GM18502 (cell line): ENCODE results near the gene PTPRM.

ENCODE experiments used
- ATAC-seq: cut with Tn5 transposase; IDR thresholded peaks from one replicate; pipeline ENCODE4 v1.9.1; 2021; ENCODE audit warnings: mild to moderate bottlenecking; ENCODE audit not compliant: unreplicated experiment, poor library complexity

The PTPRM gene

DNA sequence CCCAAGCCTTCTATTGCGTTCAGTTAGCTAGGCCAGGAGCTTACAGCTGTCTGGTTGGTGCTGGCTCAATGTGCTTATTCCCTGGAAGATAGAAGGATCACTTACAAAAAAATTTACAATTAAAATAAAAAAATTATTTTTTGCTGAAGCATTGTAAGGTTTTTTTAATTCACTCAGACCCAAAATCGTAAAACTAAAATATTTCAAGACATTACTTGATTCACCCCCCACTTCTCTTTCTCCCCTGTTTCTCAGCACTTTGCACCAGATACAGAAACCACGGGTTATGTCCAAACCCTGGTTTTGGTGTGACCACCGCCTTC lies 911 bp upstream of the PTPRM start:
- no peak for ATAC-seq

GRCh38 chr18:7567474-7568425 lies 634 bp downstream of the PTPRM start:
- ATAC-seq: no peak

DNA sequence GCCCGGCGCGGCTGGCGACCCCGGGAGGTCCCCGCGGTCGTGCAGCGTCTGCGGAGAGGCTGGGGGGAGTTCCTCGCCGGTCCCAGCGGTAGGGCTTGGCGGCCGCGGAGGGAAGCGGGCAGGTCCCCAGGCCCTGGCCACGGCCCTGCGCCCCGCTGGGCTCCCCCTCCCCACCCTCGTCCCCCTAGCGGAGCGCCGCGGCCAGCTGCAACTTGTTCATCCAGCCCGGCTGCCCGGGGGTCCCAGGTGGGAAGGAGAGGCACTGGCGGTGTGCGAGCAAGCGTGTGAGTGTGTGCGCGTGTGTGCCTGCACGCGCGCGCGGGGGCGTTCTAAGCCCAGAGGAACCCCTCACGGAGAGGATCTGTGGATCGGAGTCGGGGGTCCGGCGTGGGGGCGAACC lies 1.3 kb downstream of the PTPRM start:
- ATAC-seq: no peak

DNA sequence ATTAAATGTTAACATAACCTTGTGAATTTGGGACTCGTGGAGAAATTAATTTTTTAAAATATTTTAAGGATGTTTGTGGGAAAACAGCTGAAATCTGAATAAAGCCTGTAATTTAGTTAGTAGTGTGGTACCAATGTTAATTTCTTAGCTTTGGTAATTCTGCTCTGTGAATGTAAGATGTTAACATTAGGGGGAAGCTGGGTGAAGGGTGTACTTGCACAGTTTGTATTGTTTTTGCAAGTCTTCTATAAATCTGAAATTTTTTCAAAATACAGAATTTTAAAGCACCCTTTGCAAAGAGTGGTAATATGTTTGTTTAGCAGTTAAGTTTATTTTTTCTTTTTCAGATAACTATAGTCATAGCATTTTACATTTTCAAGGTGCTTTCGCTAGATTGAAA lies 4.5 kb downstream of the PTPRM start:
- no peak for ATAC-seq

GRCh38 chr18:7572822-7573221 lies 5.7 kb downstream of the PTPRM start:
- no peak for ATAC-seq

GRCh38 chr18:7575465-7576028 lies 8.4 kb downstream of the PTPRM start:
- ATAC-seq: no peak

GRCh38 chr18:7576077-7576476 lies 9.0 kb downstream of the PTPRM start:
- no peak for ATAC-seq

DNA sequence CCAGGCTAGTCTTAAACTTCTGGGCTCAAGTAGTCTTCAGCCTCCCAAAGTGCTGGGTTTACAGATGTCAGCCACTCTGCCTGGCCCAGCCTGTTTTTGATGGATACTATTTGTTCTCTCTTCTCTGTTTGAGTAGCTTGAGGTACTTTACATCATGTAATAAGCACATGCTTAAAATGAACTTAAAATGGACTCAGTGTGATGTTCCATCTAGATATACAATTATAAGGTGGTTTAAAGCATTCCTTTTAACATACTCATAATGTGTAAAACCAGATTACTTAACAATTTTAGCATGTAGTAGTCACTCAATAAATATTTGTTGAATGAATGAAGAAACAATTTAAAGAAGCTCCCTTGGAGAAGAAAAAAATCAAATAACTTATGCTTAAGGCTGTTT lies 9.6 kb downstream of the PTPRM start:
- no peak for ATAC-seq

- no peak for ATAC-seq
These were observed 10.6 kb downstream of the PTPRM start for GRCh38 chr18:7577706-7578105.

- ATAC-seq: no peak
These were observed 12.2 kb downstream of the PTPRM start for GRCh38 chr18:7579176-7579917.

- no peak for ATAC-seq
These were observed 12.9 kb downstream of the PTPRM start for GRCh38 chr18:7579918-7580542.

GRCh38 chr18:7584646-7585275 lies 17.6 kb downstream of the PTPRM start:
- no peak for ATAC-seq

GRCh38 chr18:7585276-7585670 lies 18.2 kb downstream of the PTPRM start:
- no peak for ATAC-seq

DNA sequence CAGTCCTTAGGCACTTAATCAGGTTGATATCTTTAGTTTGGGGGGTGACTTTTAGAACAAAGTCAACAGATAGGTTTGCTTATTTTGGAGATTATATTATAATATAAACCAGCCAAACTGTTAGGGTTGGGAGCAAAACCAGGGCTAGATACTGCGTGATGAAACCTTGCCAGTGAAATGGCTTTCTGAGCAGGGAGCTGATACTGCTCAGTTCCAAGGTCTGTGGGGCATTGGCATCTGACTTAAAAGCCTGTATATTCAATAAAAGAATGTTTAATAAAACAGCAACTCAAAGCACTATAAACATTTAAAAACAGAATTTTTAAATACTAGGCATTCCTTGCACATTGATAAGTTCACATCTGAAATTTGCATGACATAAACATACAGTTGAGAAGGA lies 19.3 kb downstream of the PTPRM start:
- no peak for ATAC-seq

DNA sequence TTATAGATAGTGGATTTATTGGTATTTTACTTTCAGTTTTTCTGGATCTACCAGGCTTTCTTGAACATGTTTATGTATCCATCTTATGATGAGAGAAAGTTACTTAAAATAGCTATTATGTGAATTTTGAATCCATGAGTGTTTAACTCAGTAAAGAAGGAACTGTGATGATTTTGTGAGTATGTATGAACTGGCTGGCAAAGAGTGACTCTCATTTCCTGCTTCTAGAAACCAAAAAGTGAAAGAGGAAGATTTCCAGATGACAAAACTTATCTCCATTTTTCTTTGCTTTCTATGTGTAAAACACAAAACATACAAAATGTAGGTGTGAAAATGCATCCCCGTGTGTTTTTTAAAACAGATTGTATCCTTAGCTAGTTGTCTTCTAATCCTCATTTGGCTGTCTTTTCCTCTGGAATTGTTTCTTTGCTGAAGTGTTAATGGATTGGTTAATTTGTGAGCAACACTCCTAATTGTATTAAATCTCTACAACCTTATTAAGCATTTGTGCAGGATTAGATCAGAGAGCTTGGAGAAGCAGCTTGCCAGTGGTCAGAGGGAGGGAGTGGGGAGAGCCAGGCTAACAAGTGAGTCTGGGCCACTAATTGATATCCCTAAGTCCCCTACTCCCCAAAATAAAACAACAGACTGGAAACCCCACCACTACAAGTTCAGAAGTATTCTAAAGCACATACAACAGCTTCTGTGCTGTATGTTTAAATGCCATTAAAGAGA lies 23.9 kb downstream of the PTPRM start:
- ATAC-seq: no peak

DNA sequence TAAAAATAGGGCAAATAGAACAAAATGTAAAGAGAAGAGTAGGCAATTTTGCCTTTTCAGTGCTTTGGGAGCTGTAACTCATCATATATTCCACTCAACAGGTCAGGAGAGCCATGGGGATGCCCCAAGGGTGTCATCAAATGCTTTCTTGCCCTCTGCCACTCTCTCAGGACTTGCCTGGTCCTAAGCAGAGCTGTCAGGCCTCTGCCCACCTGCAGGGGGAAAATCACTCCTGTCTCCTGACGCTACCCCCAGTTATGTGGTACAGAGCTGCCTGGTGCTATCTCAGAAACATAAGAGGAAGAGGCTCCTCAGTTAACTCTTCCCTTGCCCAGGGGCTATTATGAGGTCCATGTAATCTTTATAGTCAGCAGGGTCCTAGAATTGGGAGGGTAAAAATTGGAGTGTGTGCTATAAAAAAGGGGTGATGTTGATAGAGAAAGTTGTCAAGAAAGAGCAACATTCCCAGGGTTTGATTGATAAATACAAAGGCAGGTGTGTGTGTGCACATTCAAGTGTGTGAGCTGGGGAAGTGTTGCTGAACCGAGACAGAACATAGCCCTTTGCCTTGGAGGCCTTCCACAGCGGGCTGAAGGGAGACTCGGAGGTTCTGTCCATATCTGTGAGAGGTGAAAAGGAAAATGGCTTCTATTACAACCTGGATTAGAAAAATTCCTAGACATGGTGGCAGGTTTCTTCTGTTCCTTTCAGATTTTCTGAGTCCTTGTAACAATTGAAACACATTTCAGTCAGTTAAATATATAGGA lies 25.4 kb downstream of the PTPRM start:
- ATAC-seq: no peak

DNA sequence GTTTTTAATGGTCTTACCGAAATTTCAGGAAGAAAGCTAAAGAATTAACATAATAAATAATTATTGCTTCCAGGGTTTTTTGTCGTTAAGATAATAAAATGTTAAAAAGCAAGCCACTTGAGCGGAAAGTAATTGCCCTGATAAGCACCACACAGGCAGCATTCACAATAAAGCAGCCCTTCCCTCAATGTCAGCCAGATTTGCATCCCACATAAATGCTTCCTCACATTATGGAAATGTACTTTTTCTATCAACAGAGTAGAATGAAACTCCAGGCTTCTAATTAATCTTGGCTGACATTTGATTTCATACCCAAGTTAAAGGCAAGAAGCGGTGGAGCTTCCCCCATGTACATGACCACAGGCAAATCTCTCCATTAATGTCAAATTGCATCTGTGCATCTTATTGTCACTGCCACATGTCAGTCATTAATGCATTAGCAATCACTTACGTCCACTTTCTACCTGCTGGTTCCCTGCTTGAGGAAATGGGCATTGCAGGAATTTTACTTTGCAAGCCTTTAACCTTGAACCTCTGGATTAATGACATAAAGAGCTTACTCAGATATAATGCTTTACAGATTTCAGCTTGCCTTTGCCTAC lies 26.2 kb downstream of the PTPRM start:
- no peak for ATAC-seq

DNA sequence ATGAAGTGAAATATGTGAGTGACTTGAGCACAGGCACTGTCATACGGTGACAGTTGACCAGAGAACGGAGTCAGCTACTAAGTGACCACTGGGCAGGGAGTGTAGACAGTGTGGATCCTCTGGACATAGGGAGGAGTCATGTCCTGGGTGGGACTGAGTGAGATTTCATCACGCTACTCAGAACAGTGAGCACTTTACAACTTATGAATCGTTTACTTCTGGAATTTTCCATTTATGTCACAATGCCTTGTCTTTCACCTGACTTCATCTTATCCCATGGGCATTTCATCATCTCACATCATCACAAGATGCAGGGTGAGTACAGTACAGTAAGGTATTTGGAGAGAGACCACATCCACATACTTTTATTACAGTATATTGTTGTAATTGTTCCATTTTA lies 29.0 kb downstream of the PTPRM start:
- no peak for ATAC-seq

DNA sequence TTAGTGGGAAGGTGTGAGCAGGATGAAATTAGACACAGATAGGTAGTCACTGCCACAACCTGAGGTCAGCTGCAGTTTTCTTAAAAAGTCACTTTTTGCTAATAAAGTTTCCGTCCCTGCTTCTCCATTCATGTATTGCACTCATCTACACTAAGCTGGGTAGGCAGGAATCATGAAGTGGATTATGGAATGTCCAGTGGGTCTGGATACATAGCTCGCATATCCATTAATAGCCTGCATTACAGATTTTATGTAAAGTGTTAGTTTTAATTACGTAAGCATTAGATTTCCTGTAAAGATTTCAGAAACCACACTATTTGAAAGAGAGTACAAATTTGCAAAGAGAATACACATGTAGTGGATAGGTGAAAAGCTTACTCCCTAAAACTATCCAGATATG lies 30.4 kb downstream of the PTPRM start:
- ATAC-seq: no peak
